HFF-Myc (cell line): Measurements from ENCODE around the gene IGSF22.

Experiments used
- DNase-seq: peaks from one replicate; pipeline ENCODE4 v3.0.0-alpha.2; 2011; ENCODE audit warnings: low read depth; ENCODE audit errors: extremely low read depth
- H3K4me3 ChIP-seq: replicated peaks from 2 replicates; pipeline ENCODE4 v1.5.1; 2011; ENCODE audit warnings: low read depth, mild to moderate bottlenecking, control low read depth, low read length
- CTCF ChIP-seq: IDR thresholded peaks from 2 replicates; pipeline ENCODE4 v1.5.1; 2012; ENCODE audit warnings: mild to moderate bottlenecking, low read depth, low read length, control low read depth; ENCODE audit errors: missing control alignments

IGSF22 gene

GRCh38 chr11:18749681-18750319 lies 23.8 kb upstream of the IGSF22 start:
- H3K4me3 ChIP-seq: no peak overlapping the region
- TF ChIP-seq CTCF: no peak
- peak; percentile 39 for DNase-seq

- H3K4me3 ChIP-seq: no peak overlapping the region
- no peak for DNase-seq
- TF ChIP-seq CTCF: no peak
Observed at GRCh38 chr11:18748766-18749365, 22.9 kb upstream of the IGSF22 start.

- DNase-seq: no peak
- H3K4me3 ChIP-seq: no peak overlapping the region
- no peak for TF ChIP-seq CTCF
Observed at GRCh38 chr11:18745251-18745650, 19.3 kb upstream of the IGSF22 start.

GRCh38 chr11:18743900-18744514 lies 18.0 kb upstream of the IGSF22 start:
- TF ChIP-seq CTCF: no peak
- DNase-seq: no peak
- no peak overlapping the region for H3K4me3 ChIP-seq

- TF ChIP-seq CTCF: no peak
- no peak overlapping the region for H3K4me3 ChIP-seq
- DNase-seq: no peak
Observed at GRCh38 chr11:18743365-18743764, 17.4 kb upstream of the IGSF22 start.

GRCh38 chr11:18741783-18742182 lies 15.8 kb upstream of the IGSF22 start:
- H3K4me3 ChIP-seq: no peak overlapping the region
- no peak for DNase-seq
- TF ChIP-seq CTCF: no peak

- no peak for TF ChIP-seq CTCF
- no peak overlapping the region for H3K4me3 ChIP-seq
- no peak for DNase-seq
Observed at GRCh38 chr11:18739685-18740084, 13.7 kb upstream of the IGSF22 start.
